NCI-H1092 treated with DMSO at 0.1 percent for 48 hours (cell line): ENCODE data around the gene TST.

Source experiments
- DNase-seq: peaks from one replicate; lab custom pipeline; 2025; lab: John Stamatoyannopoulos, UW

TST gene

GRCh38 chr22:37053310-37054055, 34.2 kb upstream of the TST start:
- DNase-seq, result no peak

GRCh38 chr22:37052386-37053309, 33.4 kb upstream of the TST start:
- no peak for DNase-seq

GRCh38 chr22:37051391-37052385, 32.4 kb upstream of the TST start, which contains the start of gene KCTD17:
Gene KCTD17 (plus strand): TSS chr22:37051742. CDS start chr22:37051761, 19 bp downstream.
- DNase-seq, result peak; percentile 14

GRCh38 chr22:37050913-37051312, 31.7 kb upstream of the TST start:
- no peak for DNase-seq

GRCh38 chr22:37049224-37049623, 30.0 kb upstream of the TST start:
- DNase-seq, result no peak

- DNase-seq, result no peak
These were observed 28.9 kb upstream of the TST start for GRCh38 chr22:37048133-37048532.

- DNase-seq, result no peak
These were observed 27.8 kb upstream of the TST start for GRCh38 chr22:37047006-37047405.

GRCh38 chr22:37046589-37046988, 27.3 kb upstream of the TST start:
- no peak for DNase-seq

- DNase-seq, result no peak
These were observed 26.7 kb upstream of the TST start for GRCh38 chr22:37045958-37046357.

- DNase-seq, result no peak
These were observed 25.7 kb upstream of the TST start for GRCh38 chr22:37044634-37045625.

- peak; percentile 80 for DNase-seq
These were observed 24.7 kb upstream of the TST start for GRCh38 chr22:37043828-37044538.

GRCh38 chr22:37043209-37043827, 24.1 kb upstream of the TST start:
- no peak for DNase-seq

GRCh38 chr22:37039466-37039865, 20.2 kb upstream of the TST start:
- no peak for DNase-seq

GRCh38 chr22:37037669-37038068, 18.4 kb upstream of the TST start:
- peak; percentile 20 for DNase-seq

GRCh38 chr22:37036655-37037377, 17.6 kb upstream of the TST start:
- DNase-seq, result no peak

- DNase-seq, result no peak
These were observed 14.6 kb upstream of the TST start for GRCh38 chr22:37033605-37034430.

GRCh38 chr22:37032535-37033460, 13.6 kb upstream of the TST start:
- no peak for DNase-seq
